HG03460 (cell line): ENCODE measurements around the gene ATP13A5.

Source experiments
- ATAC-seq: cut with Tn5 transposase; IDR thresholded peaks from one replicate; pipeline ENCODE4 v1.9.1; 2021; ENCODE audit not compliant: unreplicated experiment

The ATP13A5 gene

DNA sequence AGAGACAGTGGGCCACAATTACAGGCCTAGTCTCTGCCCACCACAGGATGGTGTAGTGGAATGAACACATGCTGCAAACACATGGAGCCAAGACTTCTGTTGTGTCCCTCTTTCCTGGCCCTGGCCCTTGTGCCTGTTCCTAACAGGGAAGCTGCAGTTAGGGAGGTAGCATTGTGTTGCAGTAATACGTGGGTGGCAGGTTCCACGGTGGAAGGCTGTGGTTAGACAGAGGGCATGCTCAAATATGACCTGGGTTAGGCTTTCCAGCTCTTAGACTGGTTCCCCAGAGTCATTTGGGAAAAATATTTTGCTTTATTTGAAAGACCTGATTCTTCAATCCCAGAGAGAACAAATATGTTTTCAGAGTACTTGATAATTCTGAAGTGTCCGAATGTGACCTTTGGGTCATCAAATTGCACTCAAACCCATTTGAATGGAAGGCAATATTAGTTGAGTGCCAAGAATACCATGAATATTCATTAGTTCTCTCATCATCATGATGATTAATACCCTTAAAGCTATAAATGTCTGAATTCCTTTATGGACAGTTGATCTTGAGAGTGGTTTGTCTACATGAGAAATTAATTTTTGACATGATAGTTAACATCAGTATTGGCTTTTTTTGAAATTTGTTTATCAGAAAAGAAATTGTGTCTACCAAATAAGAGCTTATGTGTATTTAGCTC is 109.1 kb downstream of the ATP13A5 start:
- no peak for ATAC-seq

DNA sequence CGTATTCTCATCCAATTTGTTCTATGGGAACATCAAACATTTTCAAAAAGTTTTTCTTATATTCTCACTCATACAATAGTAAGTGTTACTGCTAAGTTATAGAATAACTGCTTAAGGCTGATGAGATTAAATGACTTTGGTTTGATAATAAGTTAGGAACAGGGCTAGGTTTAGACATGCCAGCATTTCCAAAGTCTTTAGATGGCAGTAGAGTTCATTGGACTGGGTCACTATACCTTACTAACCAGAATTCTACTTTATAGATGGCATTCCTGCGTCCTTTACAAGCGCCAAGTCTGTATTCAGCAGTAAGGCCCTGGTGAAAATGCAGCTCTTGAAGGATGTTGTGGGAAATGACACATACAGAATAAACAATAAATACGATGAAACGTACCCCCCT is 115.8 kb downstream of the ATP13A5 start:
- no peak for ATAC-seq

DNA sequence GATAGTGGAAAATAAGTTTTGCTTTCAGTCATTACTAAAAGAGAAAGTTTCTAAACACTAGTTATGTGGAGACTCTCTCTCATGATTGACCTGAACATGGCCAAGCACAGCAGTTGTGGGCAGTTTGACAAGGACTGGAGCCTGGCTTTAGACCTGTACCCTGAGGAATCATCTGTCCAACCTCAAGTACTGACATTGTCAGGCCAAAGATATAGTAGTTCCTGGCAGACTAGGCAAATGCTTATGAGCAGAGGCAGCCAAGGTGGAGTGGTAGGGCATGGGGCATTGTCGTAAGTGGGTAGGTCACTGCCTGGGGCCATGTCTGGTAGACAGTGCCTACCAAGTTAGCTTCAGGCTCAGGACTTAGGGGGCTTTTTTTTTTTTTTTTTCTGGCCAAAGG is 116.6 kb downstream of the ATP13A5 start:
- no peak for ATAC-seq

DNA sequence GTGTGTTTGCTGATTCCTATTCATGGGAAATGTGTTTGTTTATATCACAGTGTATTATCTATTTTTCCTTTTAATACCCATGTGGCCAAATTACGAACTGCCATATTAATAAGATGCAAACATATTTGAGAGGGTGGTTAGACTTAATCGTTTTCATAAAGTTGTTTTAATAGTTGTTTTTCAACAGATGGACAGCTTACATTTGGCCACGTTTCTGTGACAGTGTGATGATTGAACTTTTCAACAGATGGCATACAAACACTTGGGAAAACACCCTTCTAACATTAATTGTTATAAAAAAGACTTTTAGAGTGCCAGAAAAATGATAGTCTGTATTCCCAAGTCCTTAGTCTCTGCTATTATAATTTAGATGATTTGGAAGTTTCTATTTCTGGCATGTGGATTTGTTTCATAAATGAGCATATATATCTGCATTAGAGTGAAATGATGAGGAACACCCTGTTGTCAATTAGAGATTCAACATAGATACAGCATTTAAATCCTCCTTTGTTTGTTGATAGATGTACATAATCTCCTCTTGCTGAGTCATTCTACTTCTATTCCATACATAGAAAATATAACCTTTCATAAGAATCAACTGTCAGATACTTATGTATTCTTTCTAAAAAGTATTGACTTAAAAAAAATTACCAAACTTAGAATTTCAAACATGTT is 124.4 kb downstream of the ATP13A5 start:
- ATAC-seq = no peak

DNA sequence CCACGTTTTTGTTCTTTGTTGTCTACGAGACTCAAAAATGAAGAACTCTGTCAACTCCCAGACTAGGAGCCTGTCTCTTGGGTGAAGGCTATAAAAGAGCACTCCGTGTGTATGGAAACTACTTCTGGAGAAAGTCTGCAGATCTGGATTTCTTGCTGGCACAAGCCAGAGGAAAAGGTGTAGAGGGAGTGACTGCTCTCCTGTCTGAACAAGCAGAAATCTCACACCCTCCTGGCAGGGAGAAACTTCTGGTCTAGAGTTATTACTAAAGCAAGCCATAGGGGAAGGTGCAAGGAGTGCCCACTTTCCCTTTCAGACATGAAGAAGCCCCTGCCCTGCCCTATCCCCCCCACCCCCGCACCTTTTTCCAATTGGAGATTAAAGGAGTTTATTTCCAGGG is 128.1 kb downstream of the ATP13A5 start:
- ATAC-seq = no peak

DNA sequence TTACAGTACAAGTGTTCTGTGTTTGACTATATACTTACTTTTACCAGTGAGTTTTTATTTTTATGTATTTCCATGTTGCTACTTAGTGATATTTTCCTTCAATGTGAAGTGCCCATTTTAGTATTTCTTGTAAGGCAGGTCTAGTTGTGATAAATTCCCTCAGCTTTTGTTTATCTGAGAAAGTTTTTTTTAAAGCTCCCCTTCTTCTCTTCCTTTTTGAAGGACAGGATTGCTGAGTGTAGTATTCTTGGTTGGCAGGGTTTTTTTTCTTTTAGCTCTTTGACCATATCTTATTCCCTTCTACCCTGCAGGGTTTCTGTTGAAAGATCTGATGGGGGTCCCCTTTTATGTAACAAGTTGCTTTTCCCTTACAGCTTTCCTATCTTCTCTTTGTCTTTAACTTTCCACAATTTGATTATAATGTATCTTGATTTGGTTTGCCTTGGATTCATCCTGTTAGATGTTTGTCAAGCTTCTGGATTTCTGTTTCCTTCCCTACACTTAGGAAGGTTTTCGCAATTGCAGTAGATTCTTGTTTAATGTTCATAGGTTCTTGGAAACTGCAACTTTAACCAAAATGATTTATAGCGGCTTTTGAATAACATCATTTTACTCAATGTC is 129.6 kb downstream of the ATP13A5 start:
- ATAC-seq = no peak

DNA sequence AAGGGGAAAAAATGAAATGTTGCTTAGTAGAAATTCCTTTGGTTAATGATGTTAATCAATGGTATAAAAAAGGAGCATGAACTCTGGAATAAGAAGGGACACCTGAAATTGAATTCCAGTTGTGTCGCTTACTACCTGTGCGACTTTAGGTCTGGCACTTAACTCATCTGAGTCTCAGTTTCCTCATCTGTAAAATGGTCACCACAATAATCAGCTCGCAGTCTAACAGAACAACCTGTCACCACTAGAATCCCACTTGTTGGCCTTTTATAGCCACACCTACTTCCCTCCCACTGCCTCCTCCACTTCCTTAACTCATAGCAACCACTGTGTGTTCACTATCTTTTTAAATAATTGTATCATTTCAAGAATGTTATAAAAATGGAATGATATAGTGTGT is 135.0 kb downstream of the ATP13A5 start:
- no peak for ATAC-seq

DNA sequence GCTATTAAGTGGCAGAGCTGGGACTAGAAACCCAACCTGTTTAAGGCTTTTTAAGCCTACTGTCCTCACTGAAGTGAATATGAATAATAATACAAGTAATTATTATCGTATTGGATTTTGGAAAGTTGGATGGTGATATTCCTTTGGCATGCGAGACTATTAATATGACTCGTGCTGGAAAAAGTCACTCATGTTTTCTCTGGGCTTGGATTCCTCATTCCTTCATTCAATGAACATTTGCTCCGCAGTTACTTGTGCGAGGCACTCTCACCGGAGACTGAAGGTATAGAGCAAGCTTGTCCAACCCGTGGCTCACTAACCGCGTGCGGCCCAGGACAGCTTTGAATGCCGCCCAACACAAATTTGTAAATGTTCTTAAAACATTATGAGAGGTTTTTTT is 136.8 kb downstream of the ATP13A5 start:
- no peak for ATAC-seq

DNA sequence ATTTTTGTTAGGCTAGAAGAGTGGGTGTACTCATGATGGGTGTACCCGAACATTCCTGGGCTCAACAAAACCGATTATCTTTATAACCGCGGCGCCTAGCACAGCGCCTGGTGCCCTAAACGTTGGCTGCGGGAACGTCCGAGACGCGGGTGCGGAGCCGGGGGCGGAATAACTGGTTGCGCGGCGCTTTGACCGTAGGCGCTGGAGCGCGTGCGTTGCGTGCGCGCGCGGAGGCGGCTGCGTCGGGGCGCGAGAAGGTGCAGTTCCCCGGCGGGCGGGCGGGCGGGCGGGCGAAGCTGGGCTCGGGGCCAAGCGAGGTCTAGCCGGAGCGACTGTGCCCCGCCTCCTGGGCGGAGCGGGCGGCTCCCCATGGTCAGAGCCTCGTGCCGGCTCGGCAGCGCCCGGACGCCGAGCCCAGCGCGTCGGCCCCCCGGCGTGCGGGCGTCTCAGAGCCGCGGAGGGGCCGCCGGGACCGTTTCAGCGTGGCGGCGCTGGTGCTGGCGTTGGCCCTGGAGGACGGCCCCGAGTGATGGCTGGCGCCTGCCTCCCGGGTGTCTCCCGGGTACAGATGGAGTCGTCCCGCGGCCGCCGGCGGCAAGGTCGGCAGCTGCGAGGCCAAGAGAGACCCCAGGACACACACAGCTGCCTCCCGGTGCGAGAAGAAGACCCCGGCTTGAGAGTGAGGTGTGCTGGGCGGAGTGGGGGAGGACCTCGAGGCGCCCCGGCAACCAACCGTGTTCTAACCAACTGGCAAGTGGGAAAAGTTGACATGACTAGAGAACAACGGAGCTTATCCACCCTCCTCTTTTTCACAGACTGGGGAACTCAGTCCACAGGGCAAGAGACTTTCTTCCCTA is 137.5 kb downstream of the ATP13A5 start, which contains the start of gene PLAAT1:
TSS of gene PLAAT1 (plus strand) at position 373 of the 857 bp plus-strand sequence. CDS start 14,429 bp downstream, outside the sequence.
- peak; percentile 74 for ATAC-seq

DNA sequence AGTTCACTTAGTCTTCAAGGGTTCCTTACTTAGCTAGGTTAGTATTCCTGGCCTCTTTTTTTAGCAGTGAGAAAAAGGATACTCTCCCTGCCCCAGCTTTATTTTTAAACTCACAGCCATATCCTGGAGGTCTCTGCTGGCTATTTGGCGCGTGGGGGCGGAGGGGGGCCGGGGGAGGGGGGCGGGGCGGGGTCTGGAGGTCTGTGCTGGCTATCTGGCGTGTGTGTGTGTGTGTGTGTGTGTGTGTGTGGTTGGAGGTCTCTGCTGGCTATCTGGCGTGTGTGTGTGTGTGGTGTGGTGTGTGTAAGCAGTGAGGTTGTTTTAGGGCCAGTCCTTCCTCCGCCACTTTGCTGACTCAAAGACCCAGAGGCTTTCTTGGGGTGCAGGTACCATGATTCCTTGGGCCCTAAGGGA is 138.1 kb downstream of the ATP13A5 start:
- no peak for ATAC-seq

DNA sequence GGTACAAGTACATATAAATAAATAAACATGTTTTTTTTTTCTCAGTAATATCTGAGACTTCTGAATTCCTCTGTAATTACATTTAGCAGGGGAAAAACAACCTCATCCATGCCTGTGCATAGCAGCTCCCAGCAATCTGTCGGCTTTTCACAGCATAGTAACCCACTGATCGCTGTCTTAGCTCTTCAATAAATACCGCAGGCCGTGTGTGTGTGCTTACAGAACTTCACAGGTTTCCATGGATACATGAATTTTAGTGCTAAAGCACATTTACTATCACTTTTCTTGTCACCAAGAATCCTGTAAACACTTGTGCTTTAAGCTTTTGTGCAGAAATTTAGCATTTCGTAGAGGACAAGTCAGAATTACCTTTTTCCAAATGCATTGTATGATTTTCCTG is 141.5 kb downstream of the ATP13A5 start:
- ATAC-seq = no peak

DNA sequence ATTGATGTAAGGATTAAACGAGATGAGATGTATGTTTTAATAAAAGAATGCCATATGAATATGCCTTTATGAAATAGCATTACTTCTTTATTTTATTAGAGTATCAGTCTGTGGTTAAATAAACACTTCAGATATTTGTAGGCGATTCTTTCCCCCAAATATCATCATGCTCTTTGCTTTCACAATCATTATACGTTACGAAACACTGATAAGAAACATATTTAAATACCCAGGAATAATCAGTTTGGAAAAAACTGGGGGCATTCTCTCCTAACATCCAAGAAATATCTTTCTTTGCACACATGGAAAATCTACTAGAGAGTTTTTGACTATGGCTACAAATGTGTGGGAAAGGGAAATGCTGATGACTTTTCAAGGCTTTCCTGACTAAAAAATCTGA is 142.0 kb downstream of the ATP13A5 start:
- no peak for ATAC-seq

DNA sequence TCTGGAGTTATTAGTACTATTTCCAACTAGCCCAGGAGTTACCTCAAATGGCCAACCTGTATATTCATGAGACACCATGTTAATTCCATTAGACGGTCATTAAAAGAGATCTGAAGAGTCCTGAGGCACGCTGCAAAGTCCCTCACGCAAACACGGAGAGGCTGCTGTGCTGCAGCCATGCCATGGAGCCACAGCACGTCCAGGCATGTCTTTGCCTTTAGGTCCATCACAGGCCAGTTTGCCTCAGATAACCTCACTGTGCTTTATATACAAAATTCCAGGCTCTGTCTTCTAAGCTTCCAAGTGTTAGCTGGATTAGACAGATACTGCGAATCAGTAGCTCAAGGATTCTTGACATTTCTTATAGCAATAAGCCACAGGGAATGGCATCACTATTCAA is 147.4 kb downstream of the ATP13A5 start:
- ATAC-seq = no peak

DNA sequence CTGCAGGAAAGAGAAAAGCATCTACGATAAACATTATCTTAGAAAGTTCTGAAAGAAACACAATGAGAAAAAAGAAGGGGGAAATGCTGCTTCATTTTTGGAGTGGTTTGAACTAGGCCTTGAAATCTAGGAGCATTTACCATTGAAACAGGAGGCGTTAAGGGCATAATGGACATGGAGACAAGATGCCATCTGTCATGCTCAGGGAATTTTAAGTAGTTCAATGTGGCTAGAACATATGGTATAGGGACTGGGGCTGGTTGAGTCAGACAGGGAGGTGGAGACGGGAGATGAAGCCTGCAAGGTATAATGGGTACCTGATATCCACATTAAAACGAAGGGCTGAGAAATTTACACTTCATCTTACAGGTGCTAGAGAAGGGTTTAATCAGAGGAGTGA is 147.9 kb downstream of the ATP13A5 start:
- ATAC-seq = no peak

DNA sequence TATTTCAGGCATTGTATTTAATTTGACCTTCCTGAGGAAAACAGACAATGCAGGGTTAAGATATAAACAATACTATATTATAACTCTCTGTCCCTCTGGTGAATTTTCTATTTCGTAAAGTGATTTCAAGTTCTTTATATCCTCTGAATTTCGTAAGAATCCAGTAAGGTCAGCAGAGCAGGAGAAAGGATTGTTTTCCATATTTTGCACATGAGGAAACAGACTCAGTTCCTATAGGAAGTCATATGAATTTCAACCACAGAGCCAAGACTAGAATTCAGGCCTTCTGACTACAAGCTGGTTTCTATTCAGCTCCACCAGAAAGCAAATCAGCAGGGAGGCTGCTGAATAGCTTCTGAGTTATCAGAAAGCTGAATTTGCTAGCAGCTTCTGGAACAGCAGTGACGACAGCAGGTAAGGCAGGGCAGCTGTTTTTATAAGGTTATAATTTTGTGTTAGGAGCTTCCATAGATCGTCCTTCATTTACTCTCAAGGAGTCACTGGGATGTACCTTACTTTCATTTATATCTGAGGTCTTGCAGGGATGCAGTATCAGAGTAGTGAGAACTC is 148.6 kb downstream of the ATP13A5 start:
- ATAC-seq = no peak

DNA sequence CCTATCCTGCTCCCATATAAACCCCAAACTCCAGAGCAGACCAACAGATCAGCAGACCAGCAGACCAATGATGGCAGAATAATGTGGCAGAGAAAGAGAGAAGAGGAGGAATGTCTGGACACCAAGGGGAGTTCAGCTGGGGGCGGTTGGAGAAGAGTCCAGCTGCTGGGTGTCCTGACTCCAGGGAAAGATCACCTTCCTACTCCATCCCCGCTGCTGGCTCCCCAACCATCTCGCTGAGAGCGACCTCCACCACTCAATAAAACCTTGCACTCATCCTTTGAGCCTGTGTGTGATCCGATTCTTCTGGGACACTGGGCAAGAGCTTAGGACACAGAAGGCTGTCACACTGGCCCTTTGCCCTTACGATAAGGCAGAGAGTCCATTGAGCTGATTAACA is 150.3 kb downstream of the ATP13A5 start:
- no peak for ATAC-seq

DNA sequence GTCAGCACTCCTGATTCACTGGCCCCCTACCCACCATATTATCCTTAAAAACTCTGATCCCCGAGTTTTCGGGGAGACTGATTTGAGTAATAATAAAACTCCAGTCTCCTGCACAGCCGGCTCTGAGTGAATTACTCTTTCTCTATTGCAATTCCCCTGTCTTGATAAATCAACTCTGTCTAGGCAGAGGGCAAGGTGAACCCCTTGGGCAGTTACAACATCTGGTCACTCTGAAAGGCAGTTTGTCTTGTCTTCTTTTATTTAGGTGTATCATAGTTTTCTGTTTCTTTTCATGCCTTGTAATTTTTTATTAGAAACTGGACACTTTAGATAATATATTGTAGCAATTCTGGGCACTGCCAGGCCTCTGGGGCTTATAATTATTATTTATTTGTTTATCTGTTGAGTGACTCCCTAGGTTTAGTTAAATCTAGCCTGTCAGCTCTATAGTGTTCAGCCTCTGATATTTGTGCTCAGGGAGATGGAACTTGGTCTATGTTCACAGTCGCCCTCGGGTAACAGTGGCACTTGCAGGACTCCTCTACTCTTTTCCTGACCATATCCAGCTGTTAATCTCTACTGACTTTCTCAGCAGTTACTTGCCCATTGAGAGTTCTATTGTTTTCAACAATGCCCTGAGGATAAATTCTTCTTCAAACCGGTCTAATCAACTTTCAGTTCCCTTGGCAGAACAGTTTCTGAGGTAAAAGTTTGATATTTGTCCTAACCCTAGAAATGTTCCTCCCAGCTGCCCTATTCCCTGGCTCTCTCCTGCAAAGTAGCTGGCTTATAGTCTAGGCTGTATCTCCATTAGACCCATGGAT is 153.0 kb downstream of the ATP13A5 start:
- ATAC-seq = no peak
